ENCODE measurements around the gene MAP3K3.

- TF ChIP-seq EP300 (IDR thresholded peaks at IDR 0.05) (no peak), CTCF (IDR thresholded peaks at IDR 0.05) (no peak), RNF2 (IDR thresholded peaks at IDR 0.05; ENCODE audit: borderline replicate concordance, low read depth) (no peak), ZFP36 (IDR thresholded peaks at IDR 0.05; ENCODE audit: borderline replicate concordance, partially characterized antibody) (no peak), PBX3 (IDR thresholded peaks at IDR 0.05) (no peak), JUN (IDR thresholded peaks at IDR 0.05) (no peak)
Measured at GRCh38 chr17:63716426-63716825, 94.2 kb downstream of the MAP3K3 start.

All from A549 (cell line).